H9 (cell line): ENCODE data around the gene SLC2A8. TPM values are rescaled to one million over a fixed set of nuclear protein-coding genes. Genes with fewer than 3 reads are reported as not detected.

Experiments used
- DNase-seq: peaks from one replicate; pipeline ENCODE4 v3.0.0-alpha.2; 2017
- H2AFZ ChIP-seq: one replicate; pipeline ENCODE4 v1.6.1; 2013; ENCODE audit warnings: mild to moderate bottlenecking, low read length, control low read depth, moderate library complexity
- H2AK5ac ChIP-seq: 2 replicates; pipeline ENCODE4 v1.6.1; 2013; ENCODE audit warnings: low read length, control low read depth, mixed read lengths; ENCODE audit not compliant: insufficient read length
- H2BK120ac ChIP-seq: one replicate; pipeline ENCODE4 v1.6.1; 2013; ENCODE audit warnings: low read depth, mild to moderate bottlenecking, low read length, control low read depth, inconsistent platforms; ENCODE audit not compliant: poor library complexity, severe bottlenecking
- H2BK12ac ChIP-seq: 2 replicates; pipeline ENCODE4 v1.6.1; 2013; ENCODE audit warnings: low read length, control low read depth, mixed read lengths, low read depth; ENCODE audit not compliant: insufficient read length
- H2BK15ac ChIP-seq: 2 replicates; pipeline ENCODE4 v1.6.1; 2013; ENCODE audit warnings: low read depth, low read length, control low read depth
- H2BK20ac ChIP-seq: one replicate; pipeline ENCODE4 v1.6.1; 2013; ENCODE audit warnings: low read depth, mild to moderate bottlenecking, low read length, control low read depth, inconsistent platforms; ENCODE audit not compliant: poor library complexity, severe bottlenecking
- H2BK5ac ChIP-seq: 2 replicates; pipeline ENCODE4 v1.6.1; 2013; ENCODE audit warnings: low read length, control low read depth, mixed read lengths; ENCODE audit not compliant: insufficient read length
- H3K14ac ChIP-seq: 2 replicates; pipeline ENCODE4 v1.6.1; 2013; ENCODE audit warnings: low read length, control low read depth; ENCODE audit not compliant: insufficient read depth
- H3K18ac ChIP-seq: 2 replicates; pipeline ENCODE4 v1.6.1; 2013; ENCODE audit warnings: low read depth, mild to moderate bottlenecking, mixed read lengths, low read length, control low read depth; ENCODE audit not compliant: insufficient read length
- H3K23ac ChIP-seq: 2 replicates; pipeline ENCODE4 v1.6.1; 2013; ENCODE audit warnings: low read length, control low read depth, mixed read lengths, low read depth; ENCODE audit not compliant: insufficient read length
- H3K23me2 ChIP-seq: 2 replicates; pipeline ENCODE4 v1.6.1; 2013; ENCODE audit warnings: low read depth, mild to moderate bottlenecking, mixed read lengths, low read length, control low read depth; ENCODE audit not compliant: insufficient read length, poor library complexity, severe bottlenecking
- H3K27ac ChIP-seq: 2 replicates; pipeline ENCODE4 v1.5.1; 2013; ENCODE audit warnings: low read length, control low read depth, mixed read lengths, low read depth; ENCODE audit not compliant: insufficient read length
- H3K27me3 ChIP-seq: 2 replicates; pipeline ENCODE4 v1.6.1; 2013; ENCODE audit warnings: low read length, control low read depth, inconsistent platforms; ENCODE audit not compliant: insufficient read depth
- H3K4ac ChIP-seq: 2 replicates; pipeline ENCODE4 v1.6.1; 2013; ENCODE audit warnings: low read depth, mild to moderate bottlenecking, control low read depth, inconsistent platforms, low read length, moderate library complexity
- H3K4me1 ChIP-seq: 2 replicates; pipeline ENCODE4 v1.6.1; 2013; ENCODE audit warnings: low read length, control low read depth, inconsistent platforms; ENCODE audit not compliant: insufficient read depth
- H3K4me2 ChIP-seq: 2 replicates; pipeline ENCODE4 v1.6.1; 2013; ENCODE audit warnings: low read length, control low read depth, mixed read lengths; ENCODE audit not compliant: insufficient read length, insufficient read depth
- H3K56ac ChIP-seq: 2 replicates; pipeline ENCODE4 v1.6.1; 2013; ENCODE audit warnings: low read depth, mild to moderate bottlenecking, mixed read lengths, low read length, control low read depth; ENCODE audit not compliant: insufficient read length
- H3K79me1 ChIP-seq: 2 replicates; pipeline ENCODE4 v1.6.1; 2013; ENCODE audit warnings: low read depth, mild to moderate bottlenecking, moderate library complexity, low read length, control low read depth, inconsistent platforms; ENCODE audit not compliant: insufficient read depth, poor library complexity, severe bottlenecking
- H3K79me2 ChIP-seq: 2 replicates; pipeline ENCODE4 v1.6.1; 2013; ENCODE audit warnings: low read length, control low read depth, inconsistent platforms; ENCODE audit not compliant: insufficient read depth
- H3K9ac ChIP-seq: 2 replicates; pipeline ENCODE4 v1.6.1; 2013; ENCODE audit warnings: low read length, control low read depth, mixed read lengths; ENCODE audit not compliant: insufficient read length; ENCODE audit errors: extremely low read depth
- H3K9me3 ChIP-seq: one replicate; pipeline ENCODE4 v1.6.1; 2013; ENCODE audit warnings: low read depth, low read length, inconsistent platforms; ENCODE audit not compliant: control insufficient read depth
- H3T11ph ChIP-seq: one replicate; pipeline ENCODE4 v1.6.1; 2013; ENCODE audit warnings: mild to moderate bottlenecking, low read length, control low read depth, inconsistent platforms
- H4K20me1 ChIP-seq: one replicate; pipeline ENCODE4 v1.6.1; 2013; ENCODE audit not compliant: control insufficient read depth, insufficient read length, insufficient read depth
- H4K5ac ChIP-seq: 2 replicates; pipeline ENCODE4 v1.6.1; 2013; ENCODE audit warnings: low read depth, mild to moderate bottlenecking, mixed read lengths, low read length, control low read depth; ENCODE audit not compliant: insufficient read length
- H4K8ac ChIP-seq: replicated peaks from 2 replicates; pipeline ENCODE4 v1.6.1; 2013; ENCODE audit warnings: low read length, control low read depth, mixed read lengths, low read depth; ENCODE audit not compliant: insufficient read length
- H4K91ac ChIP-seq: 2 replicates; pipeline ENCODE4 v1.6.1; 2013; ENCODE audit warnings: low read depth, mild to moderate bottlenecking, moderate library complexity, mixed read lengths, low read length, control low read depth; ENCODE audit not compliant: insufficient read length
- H3K27ac Mint-ChIP-seq, 3 experiments: 2 replicates in 2 of 3; 3 replicates in 1 of 3; pipeline ENCODE4 v1.8.0; 2020 to 2021; ENCODE audit warnings: mixed read lengths in 3 of 3, mild to moderate bottlenecking in 1 of 3, moderate library complexity in 1 of 3
- H3K27me3 Mint-ChIP-seq: 2 replicates; pipeline ENCODE4 v1.8.0; 2021; ENCODE audit warnings: low read depth, mild to moderate bottlenecking, moderate library complexity, mixed read lengths
- H3K36me3 Mint-ChIP-seq, 3 experiments: 2 replicates in 2 of 3; 3 replicates in 1 of 3; pipeline ENCODE4 v1.8.0; 2020 to 2021; ENCODE audit warnings: low read depth in 3 of 3, mixed read lengths in 3 of 3; ENCODE audit not compliant: insufficient read depth in 1 of 3
- H3K4me1 Mint-ChIP-seq, 2 experiments: 2 replicates each; pipeline ENCODE4 v1.8.0; 2020; ENCODE audit warnings: mixed read lengths in 2 of 2
- H3K4me3 Mint-ChIP-seq, 2 experiments: 2 replicates in 1 of 2; 3 replicates in 1 of 2; pipeline ENCODE4 v1.8.0; 2020 to 2021; ENCODE audit warnings: mild to moderate bottlenecking in 2 of 2, mixed read lengths in 2 of 2, moderate library complexity in 1 of 2
- H3K9me3 Mint-ChIP-seq, 2 experiments: 2 replicates in 1 of 2; 3 replicates in 1 of 2; pipeline ENCODE4 v1.8.0; 2020; ENCODE audit warnings: mild to moderate bottlenecking in 2 of 2, mixed read lengths in 2 of 2, moderate library complexity in 1 of 2
- CTCF ChIP-seq: fragments of 200-600 bp; sonication (generic); conservative IDR thresholded peaks from 3 replicates; pipeline ENCODE4 v1.8.0; 2021; ENCODE audit warnings: antibody characterized with exemption, mild to moderate bottlenecking
- WGBS: extraction: QIAGEN DNeasy Blood & Tissue Kit; methylation state at CpG from one replicate; pipeline ENCODE4 v1.1.7; 2013; ENCODE audit warnings: missing lambda C conversion rate, low lambda C conversion rate, mixed read lengths; ENCODE audit not compliant: insufficient read length; ENCODE audit errors: extremely low coverage; 5-methylcytosine and 5-hydroxymethylcytosine counted together
- total RNA-seq: library from RNA; stranded (reverse); gene quantifications from 2 replicates; pipeline ENCODE4 v1.2.1, GENCODE V29; 2021

Gene SLC2A8
- total RNA-seq, 1 experiment from 2014 or later, result 38.3 TPM

DNA sequence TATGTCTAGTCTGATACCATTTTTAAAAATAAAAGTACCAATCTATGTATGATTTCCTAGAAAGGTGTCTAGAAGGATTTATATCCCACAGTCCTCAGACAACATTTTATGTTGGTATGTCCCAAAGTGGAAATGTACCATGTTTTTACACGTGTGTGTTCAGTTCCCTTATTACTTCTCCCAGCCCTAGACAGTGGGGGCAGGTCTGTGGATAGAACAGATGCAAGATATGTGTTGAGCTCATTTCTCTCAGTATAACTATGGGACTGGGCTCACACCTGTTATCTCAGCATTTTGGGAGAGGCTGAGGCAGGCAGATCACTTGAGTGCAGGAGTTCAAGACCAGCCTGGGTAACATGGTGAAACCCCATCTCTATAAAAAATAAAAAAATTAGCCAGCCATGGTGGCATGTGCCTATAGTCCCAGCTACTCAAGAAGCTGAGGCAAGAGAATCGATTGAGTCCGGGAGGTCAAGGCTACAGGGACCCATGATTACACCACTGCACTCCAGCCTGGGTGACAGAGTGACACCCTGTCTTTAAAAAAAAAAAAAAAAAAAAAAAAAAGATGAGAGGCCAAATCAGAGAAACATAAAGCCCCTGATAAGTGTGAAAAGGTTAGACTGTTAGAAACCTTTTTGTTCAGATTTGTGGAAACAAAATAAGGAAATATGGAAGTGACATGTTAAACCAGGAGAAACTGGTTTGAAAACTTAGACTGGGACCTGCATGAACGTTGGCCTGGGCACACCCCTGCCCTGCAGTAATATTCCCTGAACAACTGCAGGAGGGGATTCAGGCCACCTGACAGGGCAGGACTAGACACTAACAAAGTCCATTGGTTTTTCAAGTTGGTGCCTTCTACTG lies 7.4 kb upstream of the SLC2A8 start:
- Histone ChIP-seq H3K14ac (no peak overlapping the region), H3K23me2 (no peaks in the 10 kb centered on the region), H3K9me3 (no peaks in the 10 kb centered on the region), H2BK12ac (no peak overlapping the region), H3K18ac (no peak overlapping the region), H4K8ac (no peak overlapping the region), H2BK120ac (no peak overlapping the region), H3T11ph (no peak overlapping the region), H3K56ac (no peak overlapping the region), H3K4me1 (no peaks in the 10 kb centered on the region; the same call in 1 of the 2 replicates), H2BK15ac (no peak overlapping the region), H2BK5ac (no peak overlapping the region), H3K4me2 (no peak overlapping the region), H3K9ac (no peak overlapping the region), H2AK5ac (no peak overlapping the region), H3K27me3 (no peaks in the 10 kb centered on the region), H3K4ac (no peak overlapping the region), H3K79me2 (no peaks in the 10 kb centered on the region), H2BK20ac (no peak overlapping the region), H4K91ac (no peak overlapping the region), H4K5ac (no peak overlapping the region), H3K79me1 (no peaks in the 10 kb centered on the region), H4K20me1 (no peaks in the 10 kb centered on the region), H3K27ac (no peak overlapping the region), H3K23ac (no peak overlapping the region), H2AFZ (no peak overlapping the region)
- Mint-ChIP-seq H3K27ac (no peak overlapping the region), H3K27me3 (peaks cover 5% of the 10 kb centered on the region; the same call in 1 of the 2 replicates), H3K9me3 (no peaks in the 10 kb centered on the region), H3K36me3 (no peaks in the 10 kb centered on the region), H3K4me3 (no peak overlapping the region), H3K4me1 (peaks cover 17 to 31% of the 10 kb centered on the region in 2 experiments)
- no peak for TF ChIP-seq CTCF
- no CpG with 5 or more reads among the region's 4 CpGs for WGBS
- no peak for DNase-seq
